HG03139 (cell line): ENCODE results near the gene TRRAP.
"Not testable (repeated sequence)": the region's sequence is repeated elsewhere in the genome, so short reads cannot be mapped to it uniquely, and the experiment has no call there.

ENCODE experiments used
- ATAC-seq: cut with Tn5 transposase; IDR thresholded peaks from one replicate; pipeline ENCODE4 v1.9.1; 2021; ENCODE audit not compliant: unreplicated experiment

Gene TRRAP

DNA sequence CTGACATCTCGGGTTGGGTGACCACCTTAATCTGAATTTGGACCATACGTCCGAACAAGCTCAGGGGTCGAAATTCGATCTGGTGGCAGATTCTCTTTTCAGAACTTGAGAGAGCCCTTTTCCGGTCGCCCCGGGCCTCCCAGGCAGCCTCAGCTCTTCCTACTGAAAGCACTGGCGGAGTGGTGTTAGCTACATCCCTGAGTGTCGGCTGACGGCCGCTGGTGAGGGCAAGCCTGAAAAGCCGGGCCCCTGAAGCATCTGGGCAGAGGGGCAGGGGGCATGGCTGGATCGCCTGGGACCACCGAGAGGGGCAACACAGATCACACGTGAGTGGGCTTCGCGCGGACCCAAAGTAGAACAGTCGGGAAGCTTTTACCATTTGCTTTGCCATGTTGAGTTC lies 149.5 kb downstream of the TRRAP start:
- ATAC-seq, result no peak

GRCh38 chr7:99028261-99028973 lies 150.1 kb downstream of the TRRAP start:
- ATAC-seq, result no peak

DNA sequence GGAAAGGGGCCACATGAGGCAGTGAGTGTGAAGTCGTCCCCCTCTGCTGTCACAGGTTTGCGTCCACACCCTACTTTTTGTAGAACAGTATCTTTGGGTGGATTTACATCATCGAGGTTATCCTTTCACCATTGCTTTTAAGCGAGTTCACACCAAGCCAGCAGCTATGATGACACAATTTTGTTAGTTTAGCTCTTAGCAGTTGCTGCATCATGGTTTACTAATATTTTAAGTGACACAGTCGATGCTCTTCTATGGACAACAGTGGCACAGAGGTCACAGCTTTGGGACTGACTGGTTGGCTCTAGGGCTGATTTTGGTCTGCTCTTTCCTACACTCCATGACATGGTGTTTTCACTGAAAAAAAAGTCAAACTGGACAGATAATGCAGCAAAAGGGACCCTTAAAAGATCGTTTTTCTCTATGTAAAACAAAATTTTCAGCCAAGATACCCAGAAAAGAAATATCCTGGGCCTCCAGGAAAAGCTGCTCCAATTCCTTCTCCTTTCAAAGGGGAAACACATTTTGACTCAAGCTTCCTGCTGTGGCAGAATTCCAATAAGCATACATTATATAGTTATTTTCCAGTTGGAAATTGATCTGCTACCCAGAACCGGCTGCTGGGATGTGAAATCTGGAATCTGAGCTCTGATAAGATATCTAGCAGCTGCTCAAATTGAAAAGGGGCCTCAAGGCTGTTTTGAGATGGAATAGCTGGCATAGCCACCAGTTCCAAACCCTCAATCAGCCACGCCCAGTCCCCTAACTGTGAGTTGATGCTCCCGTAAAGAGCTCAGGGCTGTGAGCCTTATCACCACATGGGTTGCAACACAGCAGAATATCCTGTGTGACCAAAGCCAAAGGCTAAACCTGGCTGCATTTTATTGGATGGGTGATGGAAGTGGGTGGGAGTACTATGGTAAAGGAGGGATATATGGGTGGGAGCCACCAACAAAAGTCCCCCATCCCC lies 151.4 kb downstream of the TRRAP start:
- no peak for ATAC-seq

DNA sequence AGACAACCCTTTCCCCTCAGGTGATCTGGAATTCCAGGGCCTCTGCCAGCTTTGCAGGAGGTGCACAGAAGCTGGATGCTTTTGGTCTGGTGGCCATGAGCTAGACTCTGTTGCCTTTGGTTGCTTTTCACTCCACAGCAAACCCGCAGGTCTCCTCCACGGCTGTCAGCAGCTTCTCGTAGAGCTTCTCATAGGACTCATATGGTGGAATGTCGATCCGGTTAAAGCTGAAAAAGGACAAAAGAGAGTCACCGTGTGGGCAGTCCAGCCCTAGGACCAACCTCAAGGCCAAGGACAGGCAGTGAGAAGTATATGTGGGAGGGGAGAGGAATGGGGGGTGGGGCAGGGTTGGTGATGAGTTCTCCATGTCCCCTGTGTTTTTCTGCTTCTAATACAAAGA lies 152.1 kb downstream of the TRRAP start:
- no peak for ATAC-seq

GRCh38 chr7:99030951-99031350 lies 152.6 kb downstream of the TRRAP start:
- no peak for ATAC-seq

DNA sequence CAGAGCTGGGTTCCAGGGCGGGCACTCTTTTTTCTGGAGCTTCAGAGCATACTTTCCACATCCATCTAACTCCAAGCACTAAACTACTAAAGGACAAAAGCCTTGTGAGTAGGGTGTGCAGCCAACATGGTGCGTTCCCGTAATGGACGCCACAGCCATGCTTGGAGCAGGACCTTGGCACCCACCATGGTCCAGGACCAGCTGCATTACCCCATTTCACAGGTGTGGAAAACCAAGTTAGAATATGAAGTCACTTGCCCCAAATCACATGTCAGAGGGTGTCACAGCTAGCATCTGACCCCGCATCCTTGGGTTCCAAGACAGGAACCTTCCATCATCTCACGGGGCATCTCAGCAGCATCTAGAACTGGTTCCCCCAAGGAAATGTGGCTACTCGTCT lies 153.2 kb downstream of the TRRAP start:
- no peak for ATAC-seq

GRCh38 chr7:99032928-99033327 lies 154.6 kb downstream of the TRRAP start:
- no peak for ATAC-seq

GRCh38 chr7:99033765-99034164 lies 155.4 kb downstream of the TRRAP start:
- no peak for ATAC-seq

DNA sequence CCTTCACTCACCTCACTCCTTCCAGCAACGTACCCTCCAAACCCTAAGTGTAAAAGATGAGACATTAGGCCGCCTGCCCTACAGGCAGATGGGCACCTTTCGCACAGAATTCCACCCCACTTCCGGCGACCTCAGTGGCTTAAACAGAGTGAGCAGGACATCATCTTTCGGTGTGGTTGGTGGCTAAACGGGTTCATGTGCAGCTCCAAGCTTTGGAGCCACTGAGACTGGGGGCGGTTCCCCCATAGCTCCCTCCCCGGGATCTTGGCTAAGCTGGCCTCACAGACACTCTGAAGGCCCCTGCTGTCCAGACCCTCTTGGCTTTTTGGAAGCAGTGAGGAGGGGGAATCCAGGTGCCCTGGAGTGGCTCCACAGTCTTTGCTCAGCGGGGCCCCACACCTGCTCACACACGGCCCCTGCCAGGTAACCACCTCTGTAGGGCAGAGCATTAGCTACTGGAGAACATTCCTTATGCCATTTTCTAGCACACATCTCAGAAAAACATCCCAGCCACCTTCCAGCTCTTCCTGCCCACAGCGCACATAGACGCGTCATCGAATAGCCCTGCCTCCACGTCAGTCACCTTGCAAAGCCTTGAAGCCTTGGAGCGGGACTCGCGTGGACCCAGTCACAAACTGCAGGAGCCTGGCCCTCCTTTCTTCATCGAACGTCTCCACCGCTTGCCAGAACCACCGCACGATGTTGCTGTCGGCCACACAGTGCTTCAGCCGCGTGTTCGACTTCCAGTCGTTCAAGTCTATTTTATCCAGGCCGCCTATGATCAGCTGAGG lies 156.8 kb downstream of the TRRAP start:
- no peak for ATAC-seq

DNA sequence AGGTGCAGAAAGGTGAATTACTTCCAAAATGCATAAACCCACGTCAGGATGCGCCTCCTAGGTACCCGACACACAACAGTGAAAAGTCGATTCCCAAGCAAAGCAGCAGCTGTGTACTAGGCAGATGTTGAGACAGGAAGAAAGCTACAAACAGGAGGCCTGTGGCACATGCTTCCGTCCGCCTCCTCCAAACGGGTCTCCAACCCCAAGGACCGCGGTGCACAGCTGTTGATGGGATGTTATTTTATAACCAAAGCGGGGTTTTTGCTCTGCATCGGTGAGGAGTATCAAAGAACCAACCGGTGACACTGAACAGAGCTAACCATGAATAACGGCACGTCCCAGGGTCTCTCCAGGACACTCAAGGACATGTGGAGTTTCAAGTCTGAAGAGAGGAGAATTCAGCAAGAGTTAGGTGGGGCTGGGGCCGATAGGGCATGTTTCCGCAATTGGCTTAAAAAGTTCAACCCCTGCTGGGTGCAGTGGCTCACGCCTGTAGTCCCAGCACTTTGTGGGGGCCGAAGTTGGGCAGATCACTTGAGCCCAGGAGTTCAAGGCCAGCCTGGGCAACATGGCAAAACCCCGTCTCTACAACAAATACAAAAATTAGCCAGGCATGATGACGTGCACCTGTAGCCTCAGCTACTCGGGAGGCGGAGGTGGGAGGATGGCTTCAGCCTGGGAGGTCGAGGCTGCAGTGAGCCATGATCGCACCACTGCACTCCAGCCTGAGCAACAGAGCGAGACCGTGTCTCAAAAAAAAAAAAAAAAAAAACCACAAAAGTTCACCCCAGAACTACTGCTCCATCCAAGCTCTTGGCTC lies 157.6 kb downstream of the TRRAP start:
- ATAC-seq, result no peak

DNA sequence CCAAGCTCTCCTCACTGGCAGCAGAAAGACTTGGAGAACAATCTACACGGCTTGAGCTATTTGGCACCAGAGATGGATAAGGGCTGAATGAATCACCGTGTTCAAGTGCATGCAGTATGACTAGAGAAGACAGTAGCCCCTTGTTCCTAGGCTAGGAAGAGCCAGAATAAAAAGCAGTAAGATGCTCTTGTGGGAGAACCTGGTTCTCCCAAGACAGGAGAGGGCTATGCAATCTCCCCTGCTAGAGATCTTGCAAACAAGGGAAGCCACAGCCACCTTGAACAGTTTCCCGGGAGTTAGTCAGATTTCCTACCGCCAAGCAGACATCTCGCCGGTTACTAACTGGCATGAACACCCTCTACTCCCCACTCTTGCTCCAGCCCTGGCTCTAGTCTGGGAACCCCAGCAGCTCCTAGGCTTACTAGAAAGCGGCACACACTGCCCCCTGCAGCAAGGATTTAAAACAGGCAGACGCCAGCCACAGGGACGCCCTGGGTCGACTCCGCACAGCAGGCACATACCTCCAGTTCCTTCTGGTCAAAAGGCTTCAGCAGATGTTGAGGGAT lies 158.3 kb downstream of the TRRAP start:
- no peak for ATAC-seq

DNA sequence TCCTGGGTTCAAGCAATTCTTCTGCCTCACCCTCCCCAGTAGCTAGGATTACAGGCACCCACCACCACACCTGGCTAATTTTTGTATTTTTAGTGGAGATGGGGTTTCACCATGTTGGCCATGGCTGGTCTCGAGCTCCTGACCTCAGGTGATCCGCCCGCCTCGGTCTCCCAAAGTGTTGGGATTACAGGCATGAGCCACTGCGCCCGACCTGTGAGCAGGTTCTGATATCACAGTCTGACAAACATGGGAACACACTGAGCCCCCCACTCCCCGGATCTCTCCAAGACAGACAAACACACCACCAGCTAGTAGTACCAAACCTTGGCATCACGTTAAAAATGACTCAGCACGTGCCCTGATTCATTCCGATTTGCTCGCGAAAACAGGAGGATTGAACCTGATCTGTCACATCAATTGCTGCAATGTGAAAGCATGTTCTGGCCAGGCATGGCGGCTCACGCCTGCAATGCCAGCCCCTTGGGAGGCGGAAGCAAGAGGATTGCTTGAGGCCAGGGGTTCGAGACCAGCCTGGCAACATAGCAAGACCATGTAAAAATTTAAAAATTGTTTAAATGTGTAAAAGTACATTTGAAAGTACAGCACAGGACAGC lies 159.1 kb downstream of the TRRAP start:
- no peak for ATAC-seq

- no peak for ATAC-seq
Observed at GRCh38 chr7:99038086-99038855, 159.9 kb downstream of the TRRAP start.

- no peak for ATAC-seq
Observed at GRCh38 chr7:99039384-99039891, 161.1 kb downstream of the TRRAP start.

DNA sequence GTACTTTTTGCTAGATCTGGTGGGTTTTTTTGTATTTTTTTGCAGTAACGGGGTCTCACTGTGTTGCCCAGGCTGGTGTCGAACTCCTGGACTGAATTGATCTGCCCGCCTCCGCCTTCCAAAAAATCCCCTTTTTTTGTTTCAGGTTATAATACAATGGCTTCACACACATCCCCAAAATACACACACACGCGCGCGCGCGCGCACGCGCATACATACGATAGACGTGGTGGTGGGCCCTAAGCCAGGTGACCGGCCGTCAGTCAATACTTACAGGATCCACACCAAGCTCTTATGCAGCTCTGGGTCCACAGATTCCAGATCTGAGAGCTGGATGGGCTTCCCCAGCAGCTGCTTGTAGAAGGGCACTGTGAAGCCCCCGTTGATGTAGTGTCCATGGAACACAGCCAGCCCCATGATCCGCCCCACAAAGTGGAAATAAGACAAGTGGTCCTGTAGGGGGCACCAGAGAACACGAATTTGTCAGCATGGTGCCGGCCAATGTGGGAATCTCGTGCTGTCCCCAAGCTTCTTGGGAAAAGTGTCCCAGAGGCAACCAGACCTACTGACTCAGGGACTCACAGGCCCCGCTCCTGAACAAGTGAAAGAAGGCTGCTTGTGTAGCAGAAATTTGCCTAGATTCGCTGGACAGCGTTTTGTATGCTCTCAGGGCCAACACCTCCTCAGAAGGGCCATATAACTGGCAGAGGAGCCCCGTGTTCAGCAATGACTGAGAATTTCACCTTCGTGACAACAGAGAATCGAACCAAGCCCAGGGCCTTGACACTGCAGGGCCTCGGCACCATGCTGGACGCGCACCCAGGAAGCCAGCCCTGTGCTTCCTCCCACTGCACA lies 162.0 kb downstream of the TRRAP start:
- no peak for ATAC-seq

- no peak for ATAC-seq
Observed at GRCh38 chr7:99041526-99041925, 163.2 kb downstream of the TRRAP start.

GRCh38 chr7:99042957-99043356 lies 164.6 kb downstream of the TRRAP start:
- no peak for ATAC-seq

GRCh38 chr7:99044858-99045257 lies 166.5 kb downstream of the TRRAP start:
- ATAC-seq, result not testable (repeated sequence)
